Naive thymus-derived CD4-positive, alpha-beta T cell (primary cell): ENCODE data around the gene PFDN6. TPM values are rescaled to one million over a fixed set of nuclear protein-coding genes. Genes with fewer than 3 reads are reported as not detected.

Experiments used
- ATAC-seq: fragments of 150-1000 bp; cut with Tn5 transposase; 2 replicates; pipeline ENCODE4 v1.10.0; 2021; ENCODE audit warnings: mild to moderate bottlenecking, moderate library complexity
- CTCF ChIA-PET: fragments of 350-600 bp; sonication (Branson Sonifier 250); formaldehyde crosslinking; loops from one replicate; lab custom pipeline; 2021; ENCODE audit warnings: antibody characterized with exemption; lab: Charles Lee
- POLR2A ChIA-PET: fragments of 350-600 bp; sonication (Branson Sonifier 250); formaldehyde crosslinking; loops from one replicate; lab custom pipeline; 2021; ENCODE audit warnings: antibody characterized with exemption, inconsistent platforms; lab: Charles Lee
- DNase-seq, 9 donors: peaks; one replicate each; pipeline versions ENCODE4 v3.0.0 to v3.0.0-alpha.2; 2020 to 2022; ENCODE audit warnings: mixed read lengths in 1 of 9
- H3K27ac ChIP-seq: one replicate; pipeline ENCODE4 v1.7.0; 2013; ENCODE audit warnings: mild to moderate bottlenecking, low read depth, low read length, moderate library complexity
- H3K27me3 ChIP-seq, 2 donors: one replicate each; pipeline ENCODE4 v1.7.0; 2013; ENCODE audit warnings: low read length in 2 of 2, mild to moderate bottlenecking in 2 of 2, moderate library complexity in 2 of 2; ENCODE audit not compliant: control insufficient read depth in 2 of 2, insufficient read depth in 2 of 2
- H3K36me3 ChIP-seq, 3 experiments: 1 replicate in 2 of 3; 2 replicates in 1 of 3; pipeline ENCODE4 v1.7.0; 2013; ENCODE audit warnings: low read length in 3 of 3, mild to moderate bottlenecking in 3 of 3, moderate library complexity in 1 of 3; ENCODE audit not compliant: insufficient read depth in 3 of 3, control insufficient read depth in 2 of 3
- H3K4me1 ChIP-seq, 2 donors: one replicate each; pipeline ENCODE4 v1.7.0; 2013; ENCODE audit warnings: low read length in 2 of 2, mild to moderate bottlenecking in 2 of 2, moderate library complexity in 1 of 2; ENCODE audit not compliant: control insufficient read depth in 2 of 2, insufficient read depth in 2 of 2
- H3K4me3 ChIP-seq: 2 replicates; pipeline ENCODE4 v1.7.0; 2013; ENCODE audit warnings: mild to moderate bottlenecking, low read length
- H3K9me3 ChIP-seq, 3 experiments: 1 replicate in 2 of 3; 2 replicates in 1 of 3; pipeline ENCODE4 v1.7.0; 2013; ENCODE audit warnings: low read length in 3 of 3; ENCODE audit not compliant: control insufficient read depth in 2 of 3
- H3K27ac Mint-ChIP-seq, 9 donors: one replicate each; pipeline ENCODE4 v1.8.0; 2020 to 2022; ENCODE audit warnings: mixed read lengths in 9 of 9, mild to moderate bottlenecking in 8 of 9, moderate library complexity in 5 of 9, inconsistent platforms in 2 of 9
- H3K27me3 Mint-ChIP-seq, 5 donors: one replicate each; pipeline ENCODE4 v1.8.0; 2021 to 2022; ENCODE audit warnings: mixed read lengths in 5 of 5, mild to moderate bottlenecking in 1 of 5
- H3K36me3 Mint-ChIP-seq, 5 donors: one replicate each; pipeline ENCODE4 v1.8.0; 2020 to 2022; ENCODE audit warnings: mixed read lengths in 5 of 5, mild to moderate bottlenecking in 3 of 5, inconsistent platforms in 1 of 5
- H3K4me1 Mint-ChIP-seq, 7 donors: one replicate each; pipeline ENCODE4 v1.8.0; 2020 to 2022; ENCODE audit warnings: mixed read lengths in 7 of 7, mild to moderate bottlenecking in 3 of 7, inconsistent platforms in 1 of 7
- H3K4me3 Mint-ChIP-seq, 10 donors: one replicate each; pipeline ENCODE4 v1.8.0; 2020 to 2022; ENCODE audit warnings: mild to moderate bottlenecking in 10 of 10, mixed read lengths in 10 of 10, moderate library complexity in 6 of 10, inconsistent platforms in 2 of 10
- H3K9me3 Mint-ChIP-seq, 11 donors: one replicate each; pipeline ENCODE4 v1.8.0; 2020 to 2022; ENCODE audit warnings: mixed read lengths in 11 of 11, mild to moderate bottlenecking in 4 of 11, inconsistent platforms in 1 of 11, moderate library complexity in 1 of 11
- intact Hi-C, 2 donors: fragments of 100-400 bp; cut with micrococcal nuclease; formaldehyde crosslinking; loops; one replicate each; pipeline ENCODE4 v1.15.1; 2023
- polyA plus RNA-seq, 2 donors: library from polyadenylated mRNA; unstranded; fragments of 300-500 nt; fragmentation: Illumina TruSeq; gene quantifications; one replicate each; pipeline ENCODE4 v1.2.3, GENCODE V29; 2021
- total RNA-seq, 6 experiments: library from RNA in 5 of 6; stranded (reverse) in 5 of 6; gene quantifications; 1 replicate in 5 of 6; 2 replicates in 1 of 6; pipeline ENCODE4 v1.2.3 and lab custom pipeline; 2021 to 2026

The PFDN6 gene
- total RNA-seq (10 to 100 TPM; 14.6 to 73.2 (median 35.5) TPM), polyA plus RNA-seq (10 to 100 TPM; 26.5 to 36.3 TPM), total RNA-seq (lab: John Stamatoyannopoulos, UW) (19.9 reads per million, percentile 50 among the genes with 10 or more reads in this experiment)

DNA sequence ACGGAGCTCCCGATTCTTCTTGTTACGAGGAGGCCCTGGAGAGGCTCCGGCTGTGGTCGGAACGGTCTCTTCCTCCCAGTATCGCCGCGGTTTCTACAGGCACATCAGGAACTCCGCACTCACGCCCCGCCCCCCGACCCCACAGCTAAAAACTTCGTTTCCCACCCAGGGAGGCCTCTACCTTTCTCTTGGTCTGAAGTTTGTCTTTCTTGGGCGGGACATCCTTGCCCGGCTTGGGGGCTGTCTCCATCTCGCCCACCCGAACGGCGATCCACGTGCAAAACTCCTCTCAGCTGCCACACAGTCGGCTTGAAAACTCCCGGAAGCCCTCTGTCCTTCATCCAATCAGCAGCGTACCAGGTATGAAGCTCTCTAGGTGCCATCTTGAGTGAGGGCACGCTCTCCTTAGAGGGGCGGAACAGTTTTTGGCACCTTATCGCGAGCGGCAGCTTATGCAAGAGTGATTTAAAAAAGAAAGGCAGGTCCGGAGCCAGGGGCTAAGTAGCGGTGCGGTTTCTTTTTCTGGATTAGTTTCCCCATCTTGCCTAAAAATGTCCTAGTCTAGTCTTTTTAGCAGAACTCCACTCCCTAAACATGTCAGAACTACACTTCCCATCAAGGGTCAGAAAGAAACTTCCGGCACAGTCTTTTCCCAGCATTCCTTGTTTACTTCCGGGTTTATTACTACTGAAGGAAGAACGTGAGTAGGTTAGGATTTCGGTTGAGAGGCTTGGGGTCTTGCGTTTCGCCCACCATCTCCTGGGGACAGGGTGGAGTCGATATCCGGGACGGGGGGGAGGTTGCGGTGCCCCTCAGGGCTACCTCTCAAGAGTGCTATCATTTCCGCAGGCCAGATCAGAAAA is at the start of gene PFDN6, which contains the start of gene WDR46:
Gene PFDN6, plus strand, starts transcription at position 681 of the 863 bp plus-strand sequence. CDS start 256 bp downstream, outside the sequence.
Gene WDR46, minus strand, starts transcription at position 319 of the 863 bp plus-strand sequence. Its CDS starts 69 bp downstream, at position 250.
- intact Hi-C loops = loop anchor here (1.0 to 5.0 kb wide), 12 partner anchors 10 to 282 kb away; partner anchors contain the start of genes B3GALT4 (in 2 of the 2), RXRB (in 2 of the 2), SLC39A7 (in 2 of the 2) and VPS52 (in 2 of the 2)
- peak; percentile 96 for ATAC-seq
- Mint-ChIP-seq H3K9me3 (peaks cover 0 to 3% (median 0%) of the 10 kb centered on the region in 11 donors), H3K27ac (peak within 1 kb of the TSS; percentile 89 to 98 (median 92)), H3K27me3 (no peaks in the 10 kb centered on the region), H3K36me3 (peaks cover 4 to 32% (median 11%) of the 10 kb centered on the region in 5 donors), H3K4me3 (peak within 1 kb of the TSS; percentile 89 to 99 (median 98)), H3K4me1 (peaks cover 32 to 51% (median 45%) of the 10 kb centered on the region in 7 donors)
- Histone ChIP-seq H3K27me3 (no peaks in the 10 kb centered on the region), H3K27ac (peak within 1 kb of the TSS; percentile 80), H3K4me3 (peak within 1 kb of the TSS; percentile 97), H3K4me1 (peaks cover 19 to 20% of the 10 kb centered on the region in 2 donors), H3K9me3 (no peaks in the 10 kb centered on the region), H3K36me3 (peaks cover 0 to 70% (median 5%) of the 10 kb centered on the region in 3 experiments)
- ChIA-PET POLR2A (interaction anchor here (0.6 to 6.9 kb wide), 15 partner anchors 9 to 1096 kb away, joined by 3 to 123 read pairs (median 8); partner anchors contain the start of genes B3GALT4, RGL2, RING1 and RPS18), CTCF (interaction anchor here (0.7 to 2.4 kb wide), 6 partner anchors 11 to 102 kb away, joined by 3 to 13 read pairs (median 8); partner anchors contain the start of genes B3GALT4, RPS18 and VPS52)
- DNase-seq = peak; percentile 55 to 90 (median 87)

GRCh38 chr6:33241968-33242367 is 47.4 kb upstream of the PFDN6 start:
- DNase-seq (peak in 2 of 9 donors; percentile 7 to 11), ATAC-seq (no peak)
- peaks cover 0 to 38% (median 5%) of the 10 kb centered on the region in 5 donors for H3K27me3 Mint-ChIP-seq
- Histone ChIP-seq H3K27ac (no peak overlapping the region), H3K36me3 (no peaks in the 10 kb centered on the region), H3K4me3 (no peak overlapping the region), H3K27me3 (no peaks in the 10 kb centered on the region), H3K4me1 (no peaks in the 10 kb centered on the region), H3K9me3 (no peaks in the 10 kb centered on the region)
- CTCF ChIA-PET = no interaction called here
- no peaks in the 10 kb centered on the region for H3K36me3 Mint-ChIP-seq
- intact Hi-C loops = no loop called here
- POLR2A ChIA-PET = no interaction called here
- H3K4me1 Mint-ChIP-seq = peaks cover 2 to 11% (median 7%) of the 10 kb centered on the region in 7 donors
- H3K27ac Mint-ChIP-seq = peak overlapping the region in 4 of 9 donors; percentile 8 to 67 (median 17)
- no peaks in the 10 kb centered on the region for H3K9me3 Mint-ChIP-seq
- H3K4me3 Mint-ChIP-seq = peak overlapping the region in 6 of 10 donors; percentile 6 to 49 (median 28)

- H3K4me3 Mint-ChIP-seq = no peak overlapping the region
Observed at GRCh38 chr6:33243476-33243875, 45.9 kb upstream of the PFDN6 start.

DNA sequence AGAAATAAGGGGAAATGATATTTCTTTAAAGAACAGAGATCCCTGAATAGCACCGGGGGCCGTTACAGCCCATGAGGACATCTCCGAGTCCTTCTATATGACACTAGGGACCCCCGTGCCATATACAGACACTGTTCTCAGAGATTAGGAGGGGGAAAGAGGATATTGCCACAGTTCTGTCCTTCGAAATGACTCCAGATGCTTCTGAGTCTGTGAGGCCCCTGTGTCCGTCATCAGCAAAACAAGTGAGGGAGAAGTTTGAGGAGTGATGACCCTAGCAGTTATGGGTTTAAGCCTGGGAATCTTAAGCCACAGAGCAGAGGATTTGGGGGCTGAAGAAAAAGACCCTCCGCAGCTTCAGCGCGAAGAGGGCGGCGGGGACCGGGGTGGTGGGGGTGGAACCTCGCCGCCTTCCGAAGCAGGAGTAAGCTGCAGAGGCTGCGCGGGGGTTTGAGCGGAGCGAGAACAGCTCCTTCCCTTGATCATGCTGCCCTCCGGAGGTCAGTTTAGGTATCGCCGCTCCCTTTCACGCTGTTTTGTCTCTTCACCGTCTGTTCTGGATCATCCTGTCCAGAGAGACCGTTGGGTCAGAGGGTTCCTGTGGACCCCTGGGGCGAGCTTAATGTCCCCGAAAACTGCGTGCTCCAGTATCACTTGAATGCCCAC is 41.3 kb upstream of the PFDN6 start:
- Histone ChIP-seq H3K36me3 (peaks cover 0 to 5% (median 0%) of the 10 kb centered on the region in 3 experiments), H3K27me3 (no peaks in the 10 kb centered on the region), H3K4me1 (peaks cover 11 to 15% of the 10 kb centered on the region in 2 donors), H3K4me3 (peak overlapping the region; percentile 81), H3K27ac (peak overlapping the region; percentile 96), H3K9me3 (no peaks in the 10 kb centered on the region)
- Mint-ChIP-seq H3K4me1 (peaks cover 26 to 43% (median 35%) of the 10 kb centered on the region in 7 donors), H3K9me3 (no peaks in the 10 kb centered on the region), H3K4me3 (peak overlapping the region; percentile 81 to 94 (median 90)), H3K27me3 (peaks cover 0 to 9% (median 0%) of the 10 kb centered on the region in 5 donors), H3K27ac (peak overlapping the region; percentile 82 to 98 (median 94)), H3K36me3 (peaks cover 4 to 16% (median 10%) of the 10 kb centered on the region in 5 donors)
- peak; percentile 79 to 92 (median 88) for DNase-seq
- CTCF ChIA-PET = interaction anchor here (0.6 to 5.3 kb wide), 22 partner anchors 13 to 1445 kb away, joined by 3 to 73 read pairs (median 6); partner anchors contain the start of genes B3GALT4, RGL2, RING1 and RPS18
- intact Hi-C loops = loop anchor here (1.0 to 5.0 kb wide), 8 partner anchors 40 to 403 kb away; partner anchors contain the start of genes PSMB8 (in 2 of the 2), HLA-DPA1 (in 1 of the 2) and RING1 (in 1 of the 2)
- peak; percentile 60 for ATAC-seq
- POLR2A ChIA-PET = interaction anchor here (0.5 to 6.5 kb wide), 31 partner anchors 10 to 394 kb away, joined by 3 to 101 read pairs (median 5); partner anchors contain the start of genes B3GALT4, HSD17B8, PFDN6 and PSMB9

More at GRCh38 chr6:33243476-33243875, 45.9 kb upstream of the PFDN6 start:
- H3K9me3 Mint-ChIP-seq = no peaks in the 10 kb centered on the region
- DNase-seq = no peak
- Histone ChIP-seq H3K4me1 (peaks cover 0 to 4% of the 10 kb centered on the region in 2 donors), H3K27ac (no peak overlapping the region), H3K36me3 (no peaks in the 10 kb centered on the region), H3K9me3 (no peaks in the 10 kb centered on the region), H3K4me3 (no peak overlapping the region), H3K27me3 (no peaks in the 10 kb centered on the region)
- H3K27me3 Mint-ChIP-seq = peaks cover 0 to 29% (median 5%) of the 10 kb centered on the region in 5 donors
- ChIA-PET CTCF (no interaction called here), POLR2A (interaction anchor here (0.9 kb wide), 2 partner anchors 9 to 84 kb away, joined by 3 read pairs; no protein-coding TSS in a partner anchor)
- intact Hi-C loops = no loop called here
- peak overlapping the region in 1 of 9 donors; percentile 73 for H3K27ac Mint-ChIP-seq
- ATAC-seq = no peak
- no peaks in the 10 kb centered on the region for H3K36me3 Mint-ChIP-seq
- peaks cover 7 to 14% (median 11%) of the 10 kb centered on the region in 7 donors for H3K4me1 Mint-ChIP-seq

DNA sequence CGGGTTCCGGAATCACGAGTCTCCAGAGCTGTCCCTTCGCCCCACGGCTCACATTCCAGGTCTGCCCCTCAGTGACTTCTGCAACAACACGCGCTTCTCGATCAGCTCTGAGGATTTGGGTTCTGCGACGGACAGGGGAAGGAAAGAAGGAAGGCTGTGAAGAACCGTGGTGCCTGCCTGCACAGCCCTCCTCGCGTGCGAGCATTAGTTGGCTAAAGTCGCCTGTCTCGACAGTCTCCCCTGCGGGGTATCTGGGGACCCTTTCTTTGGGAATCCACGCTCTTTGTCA is 40.8 kb upstream of the PFDN6 start:
- peak overlapping the region; percentile 81 for H3K4me3 ChIP-seq
- H3K27ac ChIP-seq = peak overlapping the region; percentile 96
- H3K4me1 Mint-ChIP-seq = peaks cover 26 to 43% (median 35%) of the 10 kb centered on the region in 7 donors
- no peaks in the 10 kb centered on the region for H3K27me3 ChIP-seq
- DNase-seq (peak in 1 of 9 donors; percentile 47), ATAC-seq (peak; percentile 18)
- peak overlapping the region; percentile 82 to 98 (median 94) for H3K27ac Mint-ChIP-seq
- H3K36me3 Mint-ChIP-seq = peaks cover 4 to 16% (median 10%) of the 10 kb centered on the region in 5 donors
- ChIA-PET POLR2A (interaction anchor here (0.5 to 6.5 kb wide), 32 partner anchors 10 to 395 kb away, joined by 3 to 101 read pairs (median 5); partner anchors contain the start of genes B3GALT4, HSD17B8, PFDN6 and PSMB9), CTCF (interaction anchor here (0.7 to 5.3 kb wide), 22 partner anchors 13 to 903 kb away, joined by 3 to 73 read pairs (median 6); partner anchors contain the start of genes B3GALT4, RGL2, RING1 and RPS18)
- intact Hi-C loops = loop anchor here (1.0 to 5.0 kb wide), 8 partner anchors 40 to 404 kb away; partner anchors contain the start of genes PSMB8 (in 2 of the 2), HLA-DPA1 (in 1 of the 2) and RING1 (in 1 of the 2)
- peak overlapping the region; percentile 81 to 94 (median 90) for H3K4me3 Mint-ChIP-seq
- no peaks in the 10 kb centered on the region for H3K9me3 ChIP-seq
- H3K9me3 Mint-ChIP-seq = no peaks in the 10 kb centered on the region
- peaks cover 0 to 5% (median 0%) of the 10 kb centered on the region in 5 donors for H3K27me3 Mint-ChIP-seq
- peaks cover 0 to 5% (median 0%) of the 10 kb centered on the region in 3 experiments for H3K36me3 ChIP-seq
- H3K4me1 ChIP-seq = peaks cover 11 to 15% of the 10 kb centered on the region in 2 donors
